ENCODE results near the gene FITM1.

FITM1 gene

DNA sequence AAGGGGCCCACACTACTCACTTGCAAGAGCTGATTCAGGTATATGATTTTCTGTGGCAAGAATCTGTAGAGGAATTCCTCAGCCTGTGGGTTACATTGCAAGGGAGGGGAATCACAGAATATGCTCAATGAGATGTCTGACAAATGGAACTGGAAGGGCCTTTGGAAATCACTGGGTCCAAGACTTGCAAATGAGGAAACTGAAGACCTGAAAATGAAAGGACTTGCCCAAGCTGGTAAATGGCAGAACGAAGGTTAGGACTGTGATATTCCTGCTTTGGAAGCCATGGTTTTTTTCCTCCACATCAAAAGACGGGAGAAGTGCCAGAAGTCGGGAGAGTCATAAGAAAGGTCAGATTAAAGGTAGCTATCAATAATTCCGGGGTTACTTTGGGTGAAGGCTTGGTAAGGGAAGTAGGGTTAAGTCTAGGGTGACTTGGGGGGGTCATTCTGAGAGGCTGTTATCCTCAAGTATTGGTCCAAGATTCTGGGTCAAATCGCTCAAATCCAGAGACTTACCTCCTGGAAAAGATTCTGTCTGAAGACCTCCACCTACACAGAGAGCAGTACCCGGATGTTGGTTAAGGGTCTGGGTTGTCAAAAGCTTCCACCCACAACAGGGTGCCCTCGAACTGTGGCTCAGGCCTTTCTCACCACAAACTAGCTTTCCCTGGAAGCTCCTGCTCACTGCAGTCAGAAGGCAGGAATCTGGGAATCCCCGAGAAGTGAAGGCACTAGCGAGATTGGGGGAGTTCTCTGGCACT lies 15.4 kb downstream of the FITM1 start:
- peak overlapping the region; percentile 75 for H3K4me3 ChIP-seq (replicated peaks; ENCODE audit: low read depth, low read length)
- no peak for DNase-seq (ENCODE audit: extremely low read depth, low read depth)
- no peak for TF ChIP-seq CTCF (IDR thresholded peaks at IDR 0.05; ENCODE audit: low read depth, low read length, missing control alignments)

DNA sequence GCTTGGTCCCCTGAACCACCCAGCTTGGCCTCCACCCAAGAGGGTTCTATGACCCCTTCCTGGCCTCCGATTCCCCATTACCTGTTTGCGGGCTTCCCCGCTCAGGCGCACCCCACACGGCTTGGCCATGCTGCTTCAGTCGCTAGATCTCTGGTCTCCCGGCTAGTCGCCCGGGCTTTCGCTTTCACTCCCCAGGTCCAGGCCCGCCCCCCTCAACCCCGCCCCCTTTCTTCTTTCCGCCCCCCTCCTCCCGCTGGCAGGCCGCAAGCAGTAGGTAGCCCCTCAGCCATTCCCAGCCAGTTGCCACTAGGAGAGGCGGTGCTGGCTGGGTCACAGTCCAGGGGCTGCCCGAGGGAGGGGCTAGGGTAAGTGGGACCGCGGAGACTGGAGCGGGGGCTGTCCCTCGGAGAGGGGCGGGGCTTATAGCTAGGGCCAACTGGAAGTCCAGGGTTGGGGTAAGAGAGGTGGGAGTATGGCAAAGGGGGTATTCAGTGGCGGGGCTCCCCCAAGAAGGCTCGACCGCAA lies 16.1 kb downstream of the FITM1 start, which contains the start of gene PSME2:
Gene PSME2 (minus strand): TSS at position 158 of the 525 bp plus-strand sequence. CDS start 29 bp downstream, at position 129.
- H3K4me3 ChIP-seq (replicated peaks; ENCODE audit: low read depth, low read length): peak within 1 kb of the TSS; percentile 75
- DNase-seq (ENCODE audit: extremely low read depth, low read depth): peak; percentile 85
- TF ChIP-seq CTCF (IDR thresholded peaks at IDR 0.05; ENCODE audit: low read depth, low read length, missing control alignments): no peak

DNA sequence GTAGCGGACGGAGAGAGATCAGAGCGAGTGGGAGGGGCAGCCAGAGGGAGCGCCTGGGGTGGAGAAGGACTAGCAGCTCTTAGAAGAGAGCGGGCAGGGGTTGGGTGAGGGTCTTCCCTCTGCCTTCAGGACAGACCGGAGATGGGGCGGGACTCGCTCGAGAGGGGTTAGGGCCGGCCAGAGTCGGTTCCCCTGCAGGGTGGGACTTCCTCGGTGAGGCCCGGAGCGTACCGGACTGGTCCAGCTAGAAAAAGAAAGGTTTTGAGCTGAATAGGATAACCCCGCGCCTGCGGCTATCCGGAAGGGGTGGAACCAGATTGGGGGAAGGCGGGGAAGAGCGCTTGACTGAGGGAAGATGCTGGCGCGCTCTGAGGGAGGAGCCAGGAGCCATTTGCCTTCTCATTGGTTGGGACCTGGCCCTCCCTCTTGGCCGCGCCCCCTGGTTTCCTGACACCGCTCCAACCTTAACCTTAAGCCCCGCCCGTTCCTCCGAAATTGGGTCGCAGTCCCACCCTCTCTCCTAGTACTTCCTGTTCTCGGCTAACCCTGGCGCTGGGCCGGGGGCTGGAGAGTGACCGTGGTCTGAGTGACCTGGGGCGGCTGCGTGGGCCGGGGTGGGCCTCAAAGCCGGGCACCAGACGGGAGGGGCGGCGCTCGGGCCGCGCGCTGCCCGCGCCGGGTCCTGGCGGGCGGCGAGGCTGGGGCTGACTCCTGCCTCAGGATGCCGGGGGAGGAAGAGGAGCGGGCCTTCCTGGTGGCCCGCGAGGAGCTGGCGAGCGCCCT lies 16.7 kb downstream of the FITM1 start, which contains the start of gene RNF31:
Gene RNF31 (plus strand): TSS at position 521 of the 783 bp plus-strand sequence. CDS start 201 bp downstream, at position 722.
- peak; percentile 94 for DNase-seq (ENCODE audit: extremely low read depth, low read depth)
- peak within 1 kb of the TSS; percentile 75 for H3K4me3 ChIP-seq (replicated peaks; ENCODE audit: low read depth, low read length)
- TF ChIP-seq CTCF (IDR thresholded peaks at IDR 0.05; ENCODE audit: low read depth, low read length, missing control alignments): no peak

GRCh38 chr14:24147761-24148428 lies 17.4 kb downstream of the FITM1 start:
- DNase-seq (ENCODE audit: extremely low read depth, low read depth): no peak
- peak overlapping the region; percentile 75 for H3K4me3 ChIP-seq (replicated peaks; ENCODE audit: low read depth, low read length)
- TF ChIP-seq CTCF (IDR thresholded peaks at IDR 0.05; ENCODE audit: low read depth, low read length, missing control alignments): no peak

DNA sequence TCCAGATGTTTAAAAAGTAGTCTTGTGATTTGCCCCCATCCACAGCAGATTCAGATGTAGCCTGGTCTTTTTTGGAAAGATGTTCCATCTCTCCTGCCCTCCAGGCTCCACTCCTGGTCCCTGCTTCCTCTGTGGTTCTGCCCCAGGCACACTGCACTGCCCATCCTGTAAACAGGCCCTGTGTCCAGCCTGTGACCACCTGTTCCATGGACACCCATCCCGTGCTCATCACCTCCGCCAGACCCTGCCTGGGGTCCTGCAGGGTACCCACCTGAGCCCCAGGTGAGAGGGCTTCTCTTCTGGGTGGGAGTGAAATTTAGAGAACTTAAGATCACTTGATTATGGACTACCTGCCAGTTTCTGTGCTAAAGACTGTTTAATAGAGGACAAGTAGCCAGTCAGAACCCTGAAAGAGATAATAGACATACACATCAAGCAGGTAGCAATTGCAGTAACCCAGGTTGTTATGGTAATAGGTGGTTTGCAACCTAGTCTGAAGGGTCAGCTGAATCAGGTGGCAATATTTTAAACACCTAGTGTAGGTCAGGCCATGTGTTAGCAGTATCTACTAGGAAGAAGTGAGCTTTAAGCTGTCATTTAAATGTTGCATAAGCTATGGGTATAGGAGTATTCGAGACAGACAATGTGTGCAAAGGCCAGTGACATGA lies 19.0 kb downstream of the FITM1 start:
- DNase-seq (ENCODE audit: extremely low read depth, low read depth): no peak
- TF ChIP-seq CTCF (IDR thresholded peaks at IDR 0.05; ENCODE audit: low read depth, low read length, missing control alignments): no peak
- no peak overlapping the region for H3K4me3 ChIP-seq (replicated peaks; ENCODE audit: low read depth, low read length)

DNA sequence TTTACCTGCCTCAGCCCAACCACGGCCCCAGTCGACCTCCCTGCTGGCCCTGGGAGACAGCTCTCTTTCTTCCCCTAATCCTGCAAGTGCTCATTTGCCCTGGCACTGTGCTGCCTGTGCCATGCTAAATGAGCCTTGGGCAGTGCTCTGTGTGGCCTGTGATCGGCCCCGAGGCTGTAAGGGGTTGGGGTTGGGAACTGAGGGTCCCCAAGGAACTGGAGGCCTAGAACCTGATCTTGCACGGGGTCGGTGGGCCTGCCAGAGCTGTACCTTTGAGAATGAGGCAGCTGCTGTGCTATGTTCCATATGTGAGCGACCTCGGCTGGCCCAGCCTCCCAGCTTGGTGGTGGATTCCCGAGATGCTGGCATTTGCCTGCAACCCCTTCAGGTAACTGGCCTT lies 19.6 kb downstream of the FITM1 start:
- no peak for DNase-seq (ENCODE audit: extremely low read depth, low read depth)
- no peak overlapping the region for H3K4me3 ChIP-seq (replicated peaks; ENCODE audit: low read depth, low read length)
- TF ChIP-seq CTCF (IDR thresholded peaks at IDR 0.05; ENCODE audit: low read depth, low read length, missing control alignments): no peak

Data from HFF-Myc (cell line).